ENCODE data around the gene AACS.
A peak's percentile ranks its signal among the peaks of the same experiment; 100 is the strongest.
"Not testable (repeated sequence)": the region's sequence is repeated elsewhere in the genome, so short reads cannot be mapped to it uniquely, and the experiment has no call there.

AACS gene

DNA sequence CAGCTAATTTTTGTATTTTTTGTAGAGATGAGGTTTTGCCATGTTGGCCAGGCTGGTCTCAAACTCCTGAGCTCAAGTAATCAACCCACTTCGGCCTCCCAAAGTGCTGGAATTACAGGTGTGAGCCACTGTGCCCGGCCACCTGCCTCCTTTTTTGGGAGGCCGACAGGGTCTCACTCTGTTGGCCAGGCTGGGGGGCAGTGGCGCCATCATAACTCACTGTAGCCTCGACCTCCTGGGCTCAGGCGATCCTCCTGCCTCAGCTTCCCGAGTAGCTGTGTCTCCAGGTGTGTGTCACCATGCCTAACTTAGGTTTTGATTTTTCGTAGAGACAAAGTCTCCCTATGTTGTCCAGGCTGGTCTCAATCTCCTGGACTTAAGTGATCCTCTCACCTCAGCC is 70.7 kb downstream of the AACS start:
- TF ChIP-seq, protein P1, sequence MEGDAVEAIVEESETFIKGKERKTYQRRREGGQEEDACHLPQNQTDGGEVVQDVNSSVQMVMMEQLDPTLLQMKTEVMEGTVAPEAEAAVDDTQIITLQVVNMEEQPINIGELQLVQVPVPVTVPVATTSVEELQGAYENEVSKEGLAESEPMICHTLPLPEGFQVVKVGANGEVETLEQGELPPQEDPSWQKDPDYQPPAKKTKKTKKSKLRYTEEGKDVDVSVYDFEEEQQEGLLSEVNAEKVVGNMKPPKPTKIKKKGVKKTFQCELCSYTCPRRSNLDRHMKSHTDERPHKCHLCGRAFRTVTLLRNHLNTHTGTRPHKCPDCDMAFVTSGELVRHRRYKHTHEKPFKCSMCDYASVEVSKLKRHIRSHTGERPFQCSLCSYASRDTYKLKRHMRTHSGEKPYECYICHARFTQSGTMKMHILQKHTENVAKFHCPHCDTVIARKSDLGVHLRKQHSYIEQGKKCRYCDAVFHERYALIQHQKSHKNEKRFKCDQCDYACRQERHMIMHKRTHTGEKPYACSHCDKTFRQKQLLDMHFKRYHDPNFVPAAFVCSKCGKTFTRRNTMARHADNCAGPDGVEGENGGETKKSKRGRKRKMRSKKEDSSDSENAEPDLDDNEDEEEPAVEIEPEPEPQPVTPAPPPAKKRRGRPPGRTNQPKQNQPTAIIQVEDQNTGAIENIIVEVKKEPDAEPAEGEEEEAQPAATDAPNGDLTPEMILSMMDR (IDR thresholded peaks at IDR 0.05; ENCODE audit: low read depth, low read length), result no peak
- H3K4me3 ChIP-seq (ENCODE audit: low read depth, low read length), result no peak overlapping the region
- in situ Hi-C loops (cut with HindIII; ENCODE audit: low sequenced_read_pairs), result no loop called here
- no peak for DNase-seq (ENCODE audit: low read depth, low spot score)

DNA sequence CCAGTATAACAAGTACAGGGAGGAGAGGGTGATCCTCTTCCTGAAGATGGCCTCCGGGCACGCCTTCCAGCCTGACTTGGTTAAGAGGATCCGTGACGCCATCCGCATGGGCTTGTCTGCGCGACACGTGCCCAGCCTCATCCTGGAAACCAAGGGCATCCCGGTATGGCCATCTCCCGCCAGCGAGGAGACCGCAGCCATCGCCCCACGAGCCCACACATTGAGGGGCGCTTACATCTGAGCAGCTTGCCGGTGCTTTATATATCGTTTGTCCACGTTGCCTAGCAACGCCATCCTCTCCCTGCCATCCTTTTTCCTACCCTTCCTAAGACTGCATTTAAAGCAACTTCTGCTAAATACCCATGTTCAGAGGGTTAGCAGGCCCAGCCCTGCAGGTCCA is 71.5 kb downstream of the AACS start:
- DNase-seq (ENCODE audit: low read depth, low spot score), result no peak
- in situ Hi-C loops (cut with HindIII; ENCODE audit: low sequenced_read_pairs), result no loop called here
- TF ChIP-seq, protein P1 (IDR thresholded peaks at IDR 0.05; ENCODE audit: low read depth, low read length), result no peak
- H3K4me3 ChIP-seq (ENCODE audit: low read depth, low read length), result no peak overlapping the region

DNA sequence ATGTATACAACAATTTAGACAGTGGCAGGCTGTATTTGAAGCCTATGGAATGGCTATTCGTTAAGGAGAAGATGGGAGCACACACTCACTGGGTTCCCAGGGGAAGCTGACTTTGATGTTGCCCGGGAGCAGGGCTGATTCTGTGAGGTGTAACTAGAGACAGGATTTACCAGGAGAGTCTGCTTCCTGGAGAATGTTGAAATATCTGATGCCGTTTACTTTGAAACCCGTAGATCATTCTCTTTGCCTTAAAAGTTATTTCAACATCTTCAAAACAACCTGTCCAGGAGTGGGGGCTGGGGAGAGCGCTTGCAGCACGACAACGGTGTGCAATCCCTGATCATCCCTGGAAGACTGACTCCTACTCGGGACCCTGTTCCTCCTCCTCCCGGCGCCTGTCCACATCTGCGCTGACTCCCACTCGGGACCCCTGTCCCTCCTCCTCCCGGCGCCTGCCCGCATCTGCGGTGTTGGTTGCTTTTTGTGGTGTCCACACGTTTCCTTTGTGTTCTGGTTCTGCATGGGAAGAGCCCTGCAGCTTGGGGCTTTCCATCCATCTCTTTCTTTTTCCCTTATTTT is 72.6 kb downstream of the AACS start:
- TF ChIP-seq, protein P1 (IDR thresholded peaks at IDR 0.05; ENCODE audit: low read depth, low read length), result no peak
- H3K4me3 ChIP-seq (ENCODE audit: low read depth, low read length), result no peak overlapping the region
- DNase-seq (ENCODE audit: low read depth, low spot score), result no peak
- in situ Hi-C loops (cut with HindIII; ENCODE audit: low sequenced_read_pairs), result no loop called here

DNA sequence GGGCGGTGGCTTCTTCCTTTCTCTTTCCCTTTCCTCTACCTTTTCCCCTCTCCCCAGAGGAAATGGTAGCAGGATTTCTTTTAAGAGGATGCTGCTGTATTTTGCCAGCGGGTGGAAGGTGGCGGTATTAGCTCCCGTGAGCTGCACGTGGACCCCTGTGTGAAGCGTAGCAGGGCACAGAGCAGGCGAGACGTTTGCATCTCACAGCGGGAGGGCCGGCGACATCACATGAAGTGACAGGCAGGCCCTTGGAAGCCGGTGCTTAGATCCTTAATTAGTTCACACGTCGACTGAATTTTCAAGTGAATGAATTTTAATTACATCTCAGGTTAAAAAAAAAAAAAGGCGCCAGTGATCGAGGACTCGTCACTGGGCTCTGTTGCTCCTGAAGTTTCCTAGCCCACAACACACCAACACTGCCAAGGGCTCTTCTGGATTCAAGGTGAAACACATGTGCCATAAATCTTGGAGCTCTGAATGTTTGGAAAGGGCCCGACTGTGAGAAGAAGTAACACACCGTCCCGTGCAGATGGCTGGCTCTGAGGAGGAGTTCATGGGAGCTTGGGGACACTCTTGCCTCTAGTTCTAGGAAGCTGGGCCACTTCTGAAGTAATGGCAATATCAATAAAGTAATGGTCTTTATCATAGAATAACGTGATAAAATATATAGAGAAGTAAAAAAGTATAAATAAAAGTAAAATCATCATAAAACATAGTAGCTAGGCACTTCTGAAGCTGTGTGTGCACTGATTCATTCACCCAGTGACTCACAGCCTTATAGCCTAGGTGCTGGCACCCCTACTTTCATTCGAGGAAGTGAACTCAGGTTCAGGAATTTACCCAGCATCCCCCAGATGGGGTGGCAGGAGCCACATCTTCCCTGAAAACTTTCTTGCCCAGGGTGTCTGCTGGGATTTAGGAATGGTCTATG is 75.3 kb downstream of the AACS start:
- peak; percentile 73 for DNase-seq (ENCODE audit: low read depth, low spot score)
- in situ Hi-C loops (cut with HindIII; ENCODE audit: low sequenced_read_pairs), result no loop called here
- TF ChIP-seq, protein P1 (IDR thresholded peaks at IDR 0.05; ENCODE audit: low read depth, low read length), result no peak
- H3K4me3 ChIP-seq (ENCODE audit: low read depth, low read length), result no peak overlapping the region

DNA sequence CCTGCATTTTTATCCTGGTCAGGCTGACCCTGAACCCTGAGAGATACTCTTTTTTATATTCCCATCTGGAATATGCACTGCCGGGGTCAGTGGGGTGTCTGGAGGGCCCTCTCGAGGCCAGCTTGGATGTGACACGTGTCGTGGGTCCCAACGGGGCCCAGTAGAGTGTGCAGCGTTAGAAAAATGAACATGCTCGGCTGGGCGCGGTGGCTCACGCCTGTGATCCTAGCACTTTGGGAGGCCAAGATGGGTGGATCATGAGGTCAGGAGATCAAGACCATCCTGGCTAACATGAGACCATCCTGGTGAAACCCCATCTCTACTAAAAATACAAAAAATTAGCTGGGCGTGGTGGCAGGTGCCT is 76.0 kb downstream of the AACS start:
- DNase-seq (ENCODE audit: low read depth, low spot score); in situ Hi-C loops (cut with HindIII; ENCODE audit: low sequenced_read_pairs); H3K4me3 ChIP-seq (ENCODE audit: low read depth, low read length): not testable (repeated sequence)

DNA sequence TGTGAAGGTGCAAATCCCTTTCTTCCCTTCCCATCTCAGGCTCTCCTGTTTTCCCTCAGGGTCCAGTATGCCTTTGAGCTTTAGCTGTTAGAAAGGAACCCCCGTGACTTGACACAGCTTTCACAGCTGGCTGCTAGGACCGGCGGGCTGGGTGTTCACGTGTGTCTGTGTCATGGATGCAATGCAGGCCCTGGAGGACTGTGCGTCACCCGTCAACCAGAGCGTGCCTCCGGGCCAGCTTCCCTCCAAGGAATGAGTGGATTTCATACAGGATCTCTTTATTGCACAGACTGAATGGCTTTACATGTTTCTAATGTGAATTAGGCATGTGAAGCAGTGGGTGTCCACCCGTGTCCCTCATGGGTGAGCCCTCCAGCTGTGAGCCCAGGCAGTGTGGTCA is 77.4 kb downstream of the AACS start:
- TF ChIP-seq, protein P1 (IDR thresholded peaks at IDR 0.05; ENCODE audit: low read depth, low read length), result no peak
- in situ Hi-C loops (cut with HindIII; ENCODE audit: low sequenced_read_pairs), result no loop called here
- no peak for DNase-seq (ENCODE audit: low read depth, low spot score)
- no peak overlapping the region for H3K4me3 ChIP-seq (ENCODE audit: low read depth, low read length)

DNA sequence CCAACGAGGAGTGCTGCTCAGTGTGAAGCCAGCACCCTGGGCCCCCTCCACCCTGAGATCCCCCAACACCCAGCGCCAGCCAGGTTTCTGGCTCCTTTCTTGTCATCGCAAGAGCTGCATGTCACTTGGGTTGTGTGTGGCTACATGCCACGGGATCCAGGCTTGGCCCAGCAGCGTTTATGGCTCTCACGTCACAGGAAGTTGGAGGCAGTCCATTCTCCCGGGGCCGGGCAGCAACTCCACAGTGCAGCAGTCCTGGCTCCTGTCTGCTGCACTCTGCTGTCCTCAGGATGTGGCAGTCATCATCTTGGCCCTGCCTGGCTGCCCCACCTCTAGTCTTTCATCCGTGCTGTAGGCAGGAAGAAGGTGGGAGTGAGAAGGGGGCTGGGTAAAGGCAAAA is 78.3 kb downstream of the AACS start:
- DNase-seq (ENCODE audit: low read depth, low spot score), result peak; percentile 6
- in situ Hi-C loops (cut with HindIII; ENCODE audit: low sequenced_read_pairs), result no loop called here
- TF ChIP-seq, protein P1 (IDR thresholded peaks at IDR 0.05; ENCODE audit: low read depth, low read length), result no peak
- no peak overlapping the region for H3K4me3 ChIP-seq (ENCODE audit: low read depth, low read length)
